MM.1S (cell line): ENCODE results near the gene STYX.

Source experiments
- DNase-seq: peaks from one replicate; pipeline ENCODE4 v3.0.0-alpha.2; 2015
- H2AFZ ChIP-seq: fragments of 300-600 bp; sonication (generic); 2 replicates; pipeline ENCODE4 v1.6.0; 2016; ENCODE audit warnings: antibody characterized with exemption, low read length
- H3F3A ChIP-seq: fragments of 300-600 bp; sonication (generic); 2 replicates; pipeline ENCODE4 v1.6.1; 2016; ENCODE audit warnings: mild to moderate bottlenecking, antibody characterized with exemption, low read length, moderate library complexity, mixed read lengths; ENCODE audit not compliant: insufficient read depth
- H3K27ac ChIP-seq: fragments of 300-600 bp; sonication (generic); 2 replicates; pipeline ENCODE4 v1.5.1; 2016; ENCODE audit warnings: mild to moderate bottlenecking, low read length
- H3K27me3 ChIP-seq: fragments of 300-600 bp; sonication (generic); replicated peaks from 2 replicates; pipeline ENCODE4 v1.6.0; 2016; ENCODE audit warnings: low read length; ENCODE audit not compliant: insufficient read depth
- H3K36me3 ChIP-seq: fragments of 300-600 bp; sonication (generic); replicated peaks from 2 replicates; pipeline ENCODE4 v1.6.1; 2016; ENCODE audit warnings: mild to moderate bottlenecking, low read length, mixed read lengths; ENCODE audit not compliant: insufficient read depth
- H3K4me1 ChIP-seq: fragments of 300-600 bp; sonication (generic); 2 replicates; pipeline ENCODE4 v1.6.1; 2016; ENCODE audit warnings: low read length, mixed read lengths
- H3K4me2 ChIP-seq: fragments of 300-600 bp; sonication (generic); 2 replicates; pipeline ENCODE4 v1.6.0; 2016; ENCODE audit warnings: low read depth, low read length
- H3K4me3 ChIP-seq: fragments of 300-600 bp; sonication (generic); 2 replicates; pipeline ENCODE4 v1.5.1; 2016; ENCODE audit warnings: low read length, mixed read lengths
- H3K79me2 ChIP-seq: fragments of 300-600 bp; sonication (generic); 2 replicates; pipeline ENCODE4 v1.6.1; 2016; ENCODE audit warnings: mixed run types, low read length, mixed read lengths
- H3K9ac ChIP-seq: fragments of 300-600 bp; sonication (generic); 2 replicates; pipeline ENCODE4 v1.6.1; 2016; ENCODE audit warnings: low read length, mixed read lengths
- H3K9me2 ChIP-seq: fragments of 300-600 bp; sonication (generic); replicated peaks from 2 replicates; pipeline ENCODE4 v1.6.1; 2016; ENCODE audit warnings: mild to moderate bottlenecking, low read length, mixed read lengths; ENCODE audit not compliant: insufficient read depth
- H3K9me3 ChIP-seq: fragments of 300-600 bp; sonication (generic); replicated peaks from 2 replicates; pipeline ENCODE4 v1.6.1; 2016; ENCODE audit warnings: mild to moderate bottlenecking, low read length, mixed read lengths; ENCODE audit not compliant: insufficient read depth
- H4K20me1 ChIP-seq: fragments of 300-600 bp; sonication (generic); 2 replicates; pipeline ENCODE4 v1.6.1; 2016; ENCODE audit warnings: mild to moderate bottlenecking, low read length, moderate library complexity, mixed read lengths; ENCODE audit not compliant: insufficient read depth
- EZH2 ChIP-seq: fragments of 300-600 bp; sonication (generic); optimal IDR thresholded peaks from 2 replicates; pipeline ENCODE3; 2017; ENCODE audit warnings: low read depth, mild to moderate bottlenecking, antibody characterized with exemption, low read length, mixed read lengths
- EZH2phosphoT487 ChIP-seq: fragments of 300-600 bp; sonication (generic); IDR thresholded peaks from 2 replicates; pipeline ENCODE4 v1.6.1; 2018; ENCODE audit warnings: antibody characterized with exemption, low read length
- TF ChIP-seq, protein P1 (sequence below): fragments of 300-600 bp; sonication (generic); IDR thresholded peaks from 2 replicates; pipeline ENCODE4 v1.5.1; 2016; ENCODE audit warnings: antibody characterized with exemption, low read length, mixed read lengths

Gene STYX

DNA sequence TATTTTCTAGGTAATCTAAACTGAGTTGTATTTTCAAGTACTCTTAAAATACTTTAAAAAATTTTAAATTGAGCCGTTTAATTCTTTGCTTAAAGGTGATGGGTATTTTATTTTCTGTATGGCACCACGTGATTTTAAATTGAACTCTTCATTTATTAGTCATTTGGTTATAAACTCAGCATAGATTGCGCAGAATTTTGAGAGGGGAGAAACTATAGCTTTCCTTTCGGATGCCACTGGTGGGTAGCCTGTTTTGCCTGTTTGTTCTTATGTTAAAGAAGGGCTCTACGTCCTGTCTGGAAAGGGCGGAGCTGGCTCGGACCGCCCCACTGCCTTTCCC lies 411 bp upstream of the STYX start:
- Histone ChIP-seq H3K9ac (no peak overlapping the region), H3F3A (peaks cover 7% of the 10 kb centered on the region), H3K9me3 (no peaks in the 10 kb centered on the region), H3K4me2 (peak overlapping the region; percentile 43; the same call in 1 of the 2 replicates), H3K4me3 (no peak overlapping the region; the same call in 1 of the 2 replicates), H3K36me3 (peaks cover 3% of the 10 kb centered on the region; the same call in 1 of the 2 replicates), H3K27ac (no peak overlapping the region), H3K79me2 (peaks cover 32% of the 10 kb centered on the region), H4K20me1 (no peaks in the 10 kb centered on the region), H3K9me2 (no peaks in the 10 kb centered on the region), H2AFZ (no peak overlapping the region), H3K27me3 (no peaks in the 10 kb centered on the region), H3K4me1 (peaks cover 10% of the 10 kb centered on the region; the same call in 1 of the 2 replicates)
- DNase-seq: no peak
- TF ChIP-seq EZH2phosphoT487: no peak
- TF ChIP-seq EZH2: no peak
- TF ChIP-seq, protein P1, sequence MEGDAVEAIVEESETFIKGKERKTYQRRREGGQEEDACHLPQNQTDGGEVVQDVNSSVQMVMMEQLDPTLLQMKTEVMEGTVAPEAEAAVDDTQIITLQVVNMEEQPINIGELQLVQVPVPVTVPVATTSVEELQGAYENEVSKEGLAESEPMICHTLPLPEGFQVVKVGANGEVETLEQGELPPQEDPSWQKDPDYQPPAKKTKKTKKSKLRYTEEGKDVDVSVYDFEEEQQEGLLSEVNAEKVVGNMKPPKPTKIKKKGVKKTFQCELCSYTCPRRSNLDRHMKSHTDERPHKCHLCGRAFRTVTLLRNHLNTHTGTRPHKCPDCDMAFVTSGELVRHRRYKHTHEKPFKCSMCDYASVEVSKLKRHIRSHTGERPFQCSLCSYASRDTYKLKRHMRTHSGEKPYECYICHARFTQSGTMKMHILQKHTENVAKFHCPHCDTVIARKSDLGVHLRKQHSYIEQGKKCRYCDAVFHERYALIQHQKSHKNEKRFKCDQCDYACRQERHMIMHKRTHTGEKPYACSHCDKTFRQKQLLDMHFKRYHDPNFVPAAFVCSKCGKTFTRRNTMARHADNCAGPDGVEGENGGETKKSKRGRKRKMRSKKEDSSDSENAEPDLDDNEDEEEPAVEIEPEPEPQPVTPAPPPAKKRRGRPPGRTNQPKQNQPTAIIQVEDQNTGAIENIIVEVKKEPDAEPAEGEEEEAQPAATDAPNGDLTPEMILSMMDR: no peak

DNA sequence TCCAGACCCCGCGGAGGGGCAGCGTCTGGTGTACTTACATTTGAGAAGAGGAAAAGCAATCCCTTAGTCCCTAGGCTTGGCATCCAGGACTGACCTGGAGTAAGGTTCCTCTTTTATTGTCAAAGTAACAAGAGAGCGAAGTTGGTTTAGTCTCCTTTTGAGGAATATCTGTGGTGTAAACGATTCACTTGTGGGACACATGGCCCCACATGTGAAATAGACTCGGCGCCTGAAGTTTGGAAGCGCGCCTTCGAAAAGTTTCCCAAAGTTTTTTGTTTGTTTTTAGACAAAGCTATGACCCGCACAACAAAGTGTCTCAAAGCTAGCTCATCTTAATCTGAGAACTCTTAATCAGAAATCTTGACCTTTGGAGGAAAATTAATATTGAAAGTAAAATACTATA lies 744 bp downstream of the STYX start:
- Histone ChIP-seq H3K27me3 (no peaks in the 10 kb centered on the region), H4K20me1 (no peaks in the 10 kb centered on the region), H3K4me3 (peak overlapping the region; percentile 87), H3K4me1 (0 out of 2 replicates have a peak, but pooled peaks cover 4% of the 10 kb centered on the region), H2AFZ (peak overlapping the region; percentile 58), H3K9ac (peak overlapping the region; percentile 76), H3K36me3 (peaks cover 3% of the 10 kb centered on the region; the same call in 1 of the 2 replicates), H3K27ac (peak overlapping the region; percentile 38; the same call in 1 of the 2 replicates), H3K4me2 (peak overlapping the region; percentile 60), H3K79me2 (peaks cover 24% of the 10 kb centered on the region), H3K9me2 (no peaks in the 10 kb centered on the region), H3F3A (peaks cover 7% of the 10 kb centered on the region), H3K9me3 (no peaks in the 10 kb centered on the region)
- no peak for DNase-seq
- no peak for TF ChIP-seq EZH2
- TF ChIP-seq, protein P1: no peak
- TF ChIP-seq EZH2phosphoT487: no peak

DNA sequence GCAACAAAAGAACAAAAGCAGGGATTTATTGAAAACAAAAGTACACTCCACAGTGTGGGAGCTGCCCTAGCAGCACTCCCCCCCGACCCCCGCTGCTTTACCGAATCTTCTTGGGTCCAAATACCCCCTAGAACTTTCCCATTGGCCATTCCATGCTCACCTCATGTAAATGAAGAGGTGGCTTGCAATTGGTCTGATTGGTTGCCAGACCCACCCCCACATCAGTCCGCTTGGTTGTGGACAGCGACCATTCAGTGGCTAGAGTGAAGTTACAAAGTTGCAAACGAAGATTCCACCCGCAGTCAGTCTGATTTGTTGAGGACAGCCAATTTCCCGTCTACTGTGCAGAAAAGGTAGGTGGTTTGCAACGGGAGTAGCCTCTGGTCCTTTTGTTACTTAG lies 3.9 kb downstream of the STYX start:
- Histone ChIP-seq H3K4me2 (no peak overlapping the region), H3K36me3 (no peaks in the 10 kb centered on the region), H3K9me2 (no peaks in the 10 kb centered on the region), H3K9ac (no peak overlapping the region), H3K27me3 (no peaks in the 10 kb centered on the region), H2AFZ (no peak overlapping the region), H3K79me2 (peaks cover 36% of the 10 kb centered on the region), H3K4me3 (no peak overlapping the region), H3F3A (peaks cover 7% of the 10 kb centered on the region), H3K27ac (no peak overlapping the region), H3K9me3 (no peaks in the 10 kb centered on the region), H4K20me1 (no peaks in the 10 kb centered on the region), H3K4me1 (no peaks in the 10 kb centered on the region)
- DNase-seq: no peak
- TF ChIP-seq EZH2 (no peak), EZH2phosphoT487 (no peak)
- TF ChIP-seq, protein P1: no peak
